ENCODE measurements around the gene TIGD1. TPM values are rescaled to one million over a fixed set of nuclear protein-coding genes. Genes with fewer than 3 reads are reported as not detected.
"Not testable (repeated sequence)": the region's sequence is repeated elsewhere in the genome, so short reads cannot be mapped to it uniquely, and the experiment has no call there.

Gene TIGD1
- total RNA-seq, 2 experiments from 2014 or later = 8.7 to 10.4 TPM

DNA sequence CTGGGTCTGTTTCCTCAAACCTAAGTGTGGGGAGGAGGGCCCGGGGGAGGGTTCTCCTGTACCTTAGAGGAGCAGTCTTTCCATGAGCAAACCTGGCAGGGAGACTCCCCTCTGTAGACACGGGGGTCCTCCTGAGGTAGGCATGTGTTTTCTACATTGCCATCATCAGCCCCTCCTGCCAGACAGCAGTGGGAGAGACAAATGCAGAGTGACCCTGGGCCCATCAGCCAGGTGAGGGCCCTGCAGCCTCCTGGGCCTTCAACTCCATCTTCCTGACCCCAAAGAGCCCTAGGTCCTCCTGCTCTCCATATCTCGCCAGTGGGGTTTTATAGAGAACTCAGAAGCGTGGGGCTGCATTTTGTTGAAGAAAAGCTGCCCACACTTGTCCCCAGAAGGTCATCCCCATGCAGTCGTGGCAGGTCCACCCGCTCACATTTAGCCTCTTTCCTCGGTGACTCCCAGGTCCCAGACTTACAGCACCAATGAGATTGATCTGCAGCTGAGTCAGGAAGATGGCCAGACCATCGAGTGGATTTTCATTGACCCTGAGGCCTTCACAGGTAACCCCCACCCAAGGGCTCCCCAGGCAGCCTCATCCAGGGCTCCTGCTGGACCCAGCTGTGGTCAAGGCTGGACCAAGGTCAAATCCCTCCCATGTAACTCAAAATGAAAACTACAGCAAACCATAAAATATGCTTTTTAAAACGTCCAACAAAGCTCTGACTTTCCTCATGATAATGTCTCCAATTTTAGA lies 8.2 kb downstream of the TIGD1 start:
- CTCF ChIA-PET = no interaction called here
- H3K27me3 Mint-ChIP-seq = peaks cover 5% of the 10 kb centered on the region
- no peaks in the 10 kb centered on the region for H3K9me3 Mint-ChIP-seq
- POLR2A ChIA-PET = no interaction called here
- H3K4me3 Mint-ChIP-seq = no peak overlapping the region
- peaks cover 10% of the 10 kb centered on the region for H3K36me3 Mint-ChIP-seq (ENCODE audit: low read depth)
- peaks cover 14% of the 10 kb centered on the region for H3K4me1 Mint-ChIP-seq
- no peak overlapping the region for H3K27ac Mint-ChIP-seq
- DNase-seq = no peak

DNA sequence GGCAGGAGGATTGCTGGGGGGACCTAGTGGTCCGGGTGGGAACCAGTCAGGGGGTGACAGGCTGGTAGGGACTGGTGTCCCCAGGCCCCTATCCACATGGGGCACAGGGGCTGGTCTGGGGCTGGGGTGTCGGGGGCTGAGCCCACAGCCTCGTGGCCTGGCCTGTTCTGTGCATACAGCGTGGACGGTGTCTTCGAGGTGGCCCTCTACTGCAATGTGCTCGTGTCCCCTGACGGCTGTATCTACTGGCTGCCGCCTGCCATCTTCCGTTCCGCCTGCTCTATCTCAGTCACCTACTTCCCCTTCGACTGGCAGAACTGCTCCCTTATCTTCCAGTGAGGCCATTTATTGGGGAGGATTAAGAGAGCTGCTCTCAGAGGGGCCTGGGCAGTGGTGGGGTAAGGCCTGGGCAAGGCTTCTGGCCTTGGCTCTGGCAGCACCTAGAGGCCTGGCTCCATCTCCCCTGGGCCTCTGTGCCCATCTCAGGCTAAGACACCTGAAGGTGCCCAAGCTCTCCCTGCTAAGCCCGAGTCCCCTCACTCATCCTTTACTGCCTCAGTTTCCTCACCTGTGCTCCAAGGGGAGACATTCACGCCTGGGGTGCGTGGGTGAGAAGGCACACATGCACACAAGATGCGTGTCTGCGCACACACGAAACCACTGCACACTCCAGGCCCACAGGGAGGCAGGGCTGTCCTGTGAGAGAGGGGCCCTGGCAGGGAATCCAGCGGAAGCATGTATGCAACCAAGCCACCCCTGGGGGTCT lies 9.0 kb downstream of the TIGD1 start:
- Mint-ChIP-seq H3K9me3 (peaks cover 6% of the 10 kb centered on the region), H3K4me1 (peaks cover 10% of the 10 kb centered on the region), H3K27me3 (peaks cover 5% of the 10 kb centered on the region), H3K4me3 (no peak overlapping the region), H3K27ac (no peak overlapping the region), H3K36me3 (ENCODE audit: low read depth) (peaks cover 6% of the 10 kb centered on the region)
- DNase-seq = no peak
- ChIA-PET CTCF (no interaction called here), POLR2A (no interaction called here)

DNA sequence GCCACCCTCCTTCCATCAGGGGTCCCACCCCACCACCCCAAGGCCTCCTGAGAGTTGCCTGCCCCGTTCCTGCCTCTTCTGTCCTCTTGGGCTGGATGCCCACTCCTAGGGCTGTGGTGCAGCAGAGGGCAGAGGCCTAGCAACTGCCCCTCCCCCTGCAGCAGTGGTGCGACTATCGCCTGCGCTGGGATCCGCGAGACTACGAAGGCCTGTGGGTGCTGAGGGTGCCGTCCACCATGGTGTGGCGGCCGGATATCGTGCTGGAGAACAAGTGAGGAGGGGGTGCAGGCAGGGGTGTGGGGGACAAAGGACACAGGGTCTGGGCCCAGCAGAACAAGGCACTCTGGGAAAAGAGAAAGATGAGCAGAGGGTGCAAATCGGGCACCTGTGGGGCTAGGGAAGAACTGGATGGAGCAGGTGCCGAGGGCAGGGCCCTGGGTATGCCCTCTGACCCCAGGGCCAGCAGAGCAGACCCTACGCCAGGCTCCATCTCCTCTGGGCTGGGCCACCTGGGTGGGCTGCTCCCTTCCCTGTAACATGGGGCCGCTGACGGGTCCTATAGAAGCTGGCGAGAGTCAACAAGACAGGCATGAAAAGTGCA lies 9.8 kb downstream of the TIGD1 start:
- POLR2A ChIA-PET = no interaction called here
- H3K27me3 Mint-ChIP-seq = peaks cover 5% of the 10 kb centered on the region
- H3K36me3 Mint-ChIP-seq (ENCODE audit: low read depth) = peaks cover 2% of the 10 kb centered on the region
- CTCF ChIA-PET = interaction anchor here (3.0 kb wide), 1 partner anchor 10 kb away, joined by 8 read pairs; the partner anchor contains the start of genes EIF4E2 and TIGD1
- no peak overlapping the region for H3K4me3 Mint-ChIP-seq
- H3K4me1 Mint-ChIP-seq = peaks cover 4% of the 10 kb centered on the region
- no peak for DNase-seq
- peaks cover 8% of the 10 kb centered on the region for H3K9me3 Mint-ChIP-seq
- H3K27ac Mint-ChIP-seq = no peak overlapping the region

DNA sequence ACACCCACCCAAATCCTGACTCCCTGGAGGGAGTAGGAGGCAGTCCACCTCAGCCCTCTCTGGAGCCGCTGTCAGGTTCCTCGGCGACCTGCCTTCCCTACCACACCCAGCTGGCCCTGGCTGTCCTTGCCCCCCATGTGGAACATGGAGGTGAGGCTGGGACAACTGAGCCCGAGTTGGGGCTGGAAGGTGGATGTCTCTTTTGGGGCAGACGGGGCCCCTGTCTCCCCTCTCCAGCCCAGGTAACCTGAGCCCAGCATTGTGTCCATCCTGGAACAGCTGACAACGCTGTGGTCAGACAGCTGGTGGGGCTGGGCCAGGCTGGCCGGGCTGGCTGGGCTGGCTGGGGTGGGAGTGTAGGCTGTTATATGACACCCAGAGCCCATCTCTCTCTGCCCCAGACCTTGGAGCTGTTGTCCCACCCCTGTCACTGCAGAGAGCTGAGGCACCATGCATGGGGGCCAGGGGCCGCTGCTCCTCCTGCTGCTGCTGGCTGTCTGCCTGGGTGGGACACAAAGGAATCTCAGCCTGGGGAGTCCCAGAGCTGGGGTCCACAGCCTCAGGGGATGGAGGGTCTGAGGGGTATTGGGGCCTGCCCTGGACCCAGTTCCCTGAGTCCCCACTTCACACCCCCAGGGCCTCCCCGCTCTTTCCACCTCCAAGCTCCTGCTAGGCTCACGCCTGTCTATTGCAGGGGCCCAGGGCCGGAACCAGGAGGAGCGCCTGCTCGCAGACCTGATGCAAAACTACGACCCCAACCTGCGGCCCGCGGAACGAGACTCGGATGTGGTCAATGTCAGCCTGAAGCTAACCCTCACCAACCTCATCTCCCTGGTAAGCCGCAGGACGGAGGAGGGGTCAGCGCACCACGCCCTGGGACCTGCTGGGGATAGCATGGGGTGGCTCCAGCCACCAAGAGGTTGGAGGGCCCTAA lies 10.8 kb downstream of the TIGD1 start, which contains the start of gene CHRNG:
CHRNG (plus strand) TSS at position 395 of the 934 bp plus-strand sequence; CDS start at position 451, 56 bp downstream.
- ChIA-PET CTCF (interaction anchor here (3.0 kb wide), 1 partner anchor 11 kb away, joined by 8 read pairs; the partner anchor contains the start of genes EIF4E2 and TIGD1), POLR2A (no interaction called here)
- Mint-ChIP-seq H3K27ac (no peak within 1 kb of the TSS), H3K36me3 (ENCODE audit: low read depth) (no peaks in the 10 kb centered on the region), H3K27me3 (peaks cover 5% of the 10 kb centered on the region), H3K4me1 (peaks cover 4% of the 10 kb centered on the region), H3K9me3 (peaks cover 8% of the 10 kb centered on the region), H3K4me3 (no peak within 1 kb of the TSS)
- no peak for DNase-seq

DNA sequence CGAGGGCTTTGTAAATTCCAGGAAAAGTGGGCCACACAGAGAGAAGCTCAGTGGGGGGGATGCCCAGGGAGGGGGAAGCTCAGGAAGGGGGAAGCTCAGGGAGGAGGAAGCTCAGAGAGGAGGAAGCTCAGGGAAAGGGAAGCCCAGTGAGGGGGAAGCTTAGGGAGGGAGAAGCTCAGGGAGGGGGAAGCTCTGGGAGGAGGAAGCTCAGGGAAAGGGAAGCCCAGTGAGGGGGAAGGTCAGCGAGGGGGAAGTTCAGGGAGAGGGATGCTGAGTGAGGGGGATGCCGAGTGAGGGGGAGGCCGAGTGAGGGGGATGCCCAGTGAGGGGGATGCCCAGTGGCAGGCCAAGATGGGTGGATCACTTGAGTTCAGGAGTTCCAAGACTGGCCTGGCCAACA lies 11.7 kb downstream of the TIGD1 start:
- peaks cover 8% of the 10 kb centered on the region for H3K9me3 Mint-ChIP-seq
- H3K4me3 Mint-ChIP-seq = no peak overlapping the region
- ChIA-PET CTCF (interaction anchor here (0.6 to 3.0 kb wide), 5 partner anchors 12 to 1501 kb away, joined by 3 to 8 read pairs (median 4); partner anchors contain the start of genes C2orf72, EIF4E2 and TIGD1), POLR2A (no interaction called here)
- no peak for DNase-seq
- H3K27me3 Mint-ChIP-seq = peaks cover 5% of the 10 kb centered on the region
- H3K27ac Mint-ChIP-seq = peak overlapping the region; percentile 58
- peaks cover 4% of the 10 kb centered on the region for H3K4me1 Mint-ChIP-seq
- H3K36me3 Mint-ChIP-seq (ENCODE audit: low read depth) = no peaks in the 10 kb centered on the region

DNA sequence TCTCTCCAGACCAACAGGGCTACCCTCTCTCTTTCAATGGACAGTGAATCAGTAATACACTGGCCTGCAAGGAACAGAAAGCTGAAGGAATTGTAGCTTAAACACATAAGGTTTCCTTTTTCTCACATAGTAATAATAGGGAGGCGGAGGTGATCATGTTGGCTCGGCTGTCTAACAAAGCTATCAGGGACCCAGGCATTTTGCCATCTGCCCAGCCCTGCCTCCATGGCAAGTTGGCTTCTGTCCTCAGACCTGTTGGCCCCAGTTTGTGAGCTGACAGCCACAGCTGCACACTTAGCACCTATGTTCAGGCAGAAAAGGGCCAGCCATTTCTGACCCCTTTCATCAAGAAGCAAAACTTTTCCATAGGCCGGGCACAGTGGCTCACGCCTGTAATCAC lies 12.9 kb downstream of the TIGD1 start:
- no peak overlapping the region for H3K27ac Mint-ChIP-seq
- DNase-seq = no peak
- ChIA-PET CTCF (interaction anchor here (3.0 kb wide), 1 partner anchor 13 kb away, joined by 8 read pairs; the partner anchor contains the start of genes EIF4E2 and TIGD1), POLR2A (no interaction called here)
- peaks cover 5% of the 10 kb centered on the region for H3K27me3 Mint-ChIP-seq
- no peaks in the 10 kb centered on the region for H3K36me3 Mint-ChIP-seq (ENCODE audit: low read depth)
- H3K4me1 Mint-ChIP-seq = peaks cover 4% of the 10 kb centered on the region
- no peak overlapping the region for H3K4me3 Mint-ChIP-seq
- peaks cover 8% of the 10 kb centered on the region for H3K9me3 Mint-ChIP-seq

DNA sequence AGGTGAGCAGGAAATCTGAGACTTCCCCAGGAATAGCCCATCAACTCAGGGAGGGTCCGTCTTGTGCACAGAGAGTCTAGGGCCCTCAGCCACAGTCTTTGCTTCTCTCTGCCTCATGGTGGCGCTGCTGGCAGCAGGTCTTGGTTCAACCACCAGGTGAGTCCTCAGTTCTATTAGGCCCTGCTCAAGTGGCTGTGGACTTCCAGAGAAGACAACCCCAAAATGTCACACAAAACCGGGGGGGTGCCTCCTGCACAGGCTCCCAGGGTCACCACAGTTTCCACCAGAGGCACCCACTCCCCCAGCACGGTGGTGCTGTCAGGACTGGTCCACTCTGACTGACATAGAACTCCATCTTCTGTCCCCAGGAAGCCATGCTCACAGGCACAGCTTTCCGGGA lies 13.3 kb downstream of the TIGD1 start:
- peaks cover 4% of the 10 kb centered on the region for H3K4me1 Mint-ChIP-seq
- no peak overlapping the region for H3K27ac Mint-ChIP-seq
- no peak overlapping the region for H3K4me3 Mint-ChIP-seq
- no peak for DNase-seq
- H3K27me3 Mint-ChIP-seq = peaks cover 5% of the 10 kb centered on the region
- no peaks in the 10 kb centered on the region for H3K36me3 Mint-ChIP-seq (ENCODE audit: low read depth)
- POLR2A ChIA-PET = no interaction called here
- H3K9me3 Mint-ChIP-seq = peaks cover 8% of the 10 kb centered on the region
- CTCF ChIA-PET = no interaction called here

DNA sequence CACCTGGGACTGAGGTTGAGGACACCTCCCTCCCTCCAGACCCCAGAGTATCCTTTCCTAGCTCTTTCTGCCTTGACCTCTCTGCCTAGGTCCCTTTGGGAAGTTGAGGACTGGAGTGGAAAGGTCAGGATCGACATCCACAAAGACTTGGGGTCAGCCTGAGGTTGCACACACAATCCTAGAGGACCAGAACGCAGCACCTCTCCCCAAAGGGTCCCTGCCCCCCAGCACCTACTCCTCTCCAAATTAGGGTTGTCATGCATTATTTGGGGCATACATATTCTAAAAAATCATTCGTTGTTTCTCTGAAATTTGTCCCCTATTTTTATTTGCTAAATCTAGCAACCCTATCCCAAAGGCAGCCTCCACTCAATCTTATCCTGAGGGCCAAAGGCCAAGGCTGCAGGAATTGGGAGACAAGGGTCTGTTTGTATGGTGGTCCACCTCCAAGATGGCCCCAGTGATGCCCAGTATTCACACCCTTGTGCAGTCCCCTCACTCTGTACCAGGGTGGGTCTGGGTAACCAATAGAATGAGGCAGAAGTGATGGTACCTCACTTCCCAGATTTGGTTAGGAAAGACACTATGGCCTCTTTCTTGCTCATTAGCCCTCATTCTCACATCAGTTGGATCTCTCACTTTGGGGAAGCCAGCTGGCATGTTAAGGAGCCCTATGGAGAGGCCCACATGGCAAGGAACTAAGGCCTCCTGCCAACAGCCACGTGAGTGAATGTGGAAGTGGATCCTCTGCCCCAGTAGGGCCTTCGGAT lies 14.4 kb downstream of the TIGD1 start:
- Mint-ChIP-seq H3K27me3 (peaks cover 5% of the 10 kb centered on the region), H3K9me3 (peaks cover 8% of the 10 kb centered on the region), H3K4me1 (peaks cover 4% of the 10 kb centered on the region), H3K27ac (no peak overlapping the region), H3K4me3 (no peak overlapping the region), H3K36me3 (ENCODE audit: low read depth) (no peaks in the 10 kb centered on the region)
- no peak for DNase-seq
- ChIA-PET CTCF (no interaction called here), POLR2A (no interaction called here)

DNA sequence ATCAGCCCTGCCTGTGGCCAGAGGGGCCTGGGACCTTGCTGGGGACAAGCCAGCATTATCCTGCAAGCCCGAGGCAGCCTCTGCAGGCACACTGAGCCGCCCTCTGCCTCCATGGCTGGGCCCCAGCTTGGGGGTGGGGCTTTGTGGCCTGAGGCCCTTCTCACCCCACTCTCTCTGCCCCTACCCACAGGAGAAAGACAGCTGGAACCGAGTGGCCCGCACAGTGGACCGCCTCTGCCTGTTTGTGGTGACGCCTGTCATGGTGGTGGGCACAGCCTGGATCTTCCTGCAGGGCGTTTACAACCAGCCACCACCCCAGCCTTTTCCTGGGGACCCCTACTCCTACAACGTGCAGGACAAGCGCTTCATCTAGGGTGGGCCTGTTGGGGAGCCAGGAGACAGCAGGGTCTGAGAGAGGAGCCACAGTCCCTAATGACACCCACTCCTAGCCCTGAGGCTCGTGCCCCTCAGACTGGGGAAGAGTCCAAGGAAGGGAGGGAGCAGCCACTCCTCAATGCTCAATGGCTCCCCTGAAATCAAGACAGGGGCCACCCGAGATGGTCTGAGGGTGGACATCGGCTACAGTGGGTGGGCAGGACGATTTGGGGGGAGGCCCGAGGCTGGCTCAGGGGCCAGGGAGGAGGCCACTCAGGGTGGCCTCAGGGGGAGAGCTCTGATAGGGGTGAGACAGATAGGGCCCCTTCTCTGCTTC lies 15.3 kb downstream of the TIGD1 start:
- peaks cover 8% of the 10 kb centered on the region for H3K9me3 Mint-ChIP-seq
- H3K36me3 Mint-ChIP-seq (ENCODE audit: low read depth) = no peaks in the 10 kb centered on the region
- H3K27ac Mint-ChIP-seq = no peak overlapping the region
- peaks cover 4% of the 10 kb centered on the region for H3K4me1 Mint-ChIP-seq
- no peak overlapping the region for H3K4me3 Mint-ChIP-seq
- CTCF ChIA-PET = interaction anchor here (1.5 kb wide), 1 partner anchor 10 kb away, joined by 3 read pairs; no protein-coding TSS in a partner anchor
- POLR2A ChIA-PET = no interaction called here
- no peak for DNase-seq
- H3K27me3 Mint-ChIP-seq = peaks cover 5% of the 10 kb centered on the region

DNA sequence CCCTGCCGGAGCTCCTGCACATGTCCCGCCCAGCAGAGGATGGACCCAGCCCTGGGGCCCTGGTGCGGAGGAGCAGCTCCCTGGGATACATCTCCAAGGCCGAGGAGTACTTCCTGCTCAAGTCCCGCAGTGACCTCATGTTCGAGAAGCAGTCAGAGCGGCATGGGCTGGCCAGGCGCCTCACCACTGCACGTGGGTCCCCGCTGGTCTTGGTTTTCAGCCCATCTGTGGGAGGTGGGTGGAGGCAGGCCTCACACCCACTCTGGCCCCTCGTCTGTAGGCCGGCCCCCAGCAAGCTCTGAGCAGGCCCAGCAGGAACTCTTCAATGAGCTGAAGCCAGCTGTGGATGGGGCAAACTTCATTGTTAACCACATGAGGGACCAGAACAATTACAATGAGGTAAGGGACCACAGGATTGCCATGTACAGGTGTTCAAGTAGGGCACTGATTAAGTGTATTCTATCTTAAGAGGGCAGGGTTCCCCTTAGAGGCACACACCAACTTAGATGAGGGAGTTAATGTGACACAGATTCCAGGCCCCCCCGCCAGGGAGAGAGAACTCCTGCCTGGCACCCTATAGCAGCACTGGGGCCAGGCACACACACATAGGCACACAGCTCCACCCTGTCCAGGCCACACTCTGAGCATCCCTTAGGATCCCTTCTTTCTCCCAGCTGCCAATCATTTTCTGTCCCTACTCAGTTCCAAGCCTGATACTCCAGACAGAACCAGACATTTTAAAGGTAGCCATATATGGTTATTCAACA lies 16.2 kb downstream of the TIGD1 start:
- no peak overlapping the region for H3K27ac Mint-ChIP-seq
- CTCF ChIA-PET = interaction anchor here (1.5 kb wide), 1 partner anchor 11 kb away, joined by 3 read pairs; no protein-coding TSS in a partner anchor

DNA sequence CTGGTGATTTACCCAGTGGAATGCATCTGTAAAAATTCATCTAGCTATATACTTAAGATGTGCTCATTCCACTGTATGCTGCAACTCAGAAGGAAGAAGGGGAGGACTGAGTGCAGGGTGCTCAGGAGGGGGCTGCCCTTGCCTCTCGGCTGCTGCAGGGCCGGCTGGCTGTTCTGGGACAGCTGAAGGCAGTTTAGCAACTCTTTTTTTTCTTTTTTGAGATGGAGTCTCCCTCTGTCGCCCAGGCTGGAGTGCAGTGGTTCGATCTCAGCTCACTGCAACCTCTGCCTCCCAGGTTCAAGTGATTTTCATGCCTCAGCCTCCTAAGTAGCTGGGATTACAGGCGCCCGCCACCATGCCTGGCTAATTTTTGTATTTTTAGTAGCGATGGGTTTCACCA lies 17.5 kb downstream of the TIGD1 start:
- H3K4me3 Mint-ChIP-seq; H3K27ac Mint-ChIP-seq; H3K36me3 Mint-ChIP-seq (ENCODE audit: low read depth); H3K27me3 Mint-ChIP-seq; POLR2A ChIA-PET; CTCF ChIA-PET; DNase-seq; H3K9me3 Mint-ChIP-seq: not testable (repeated sequence)
- H3K4me1 Mint-ChIP-seq = peaks cover 12% of the 10 kb centered on the region

More for the DNA sequence above, 16.2 kb downstream of the TIGD1 start:
- POLR2A ChIA-PET = no interaction called here
- H3K4me1 Mint-ChIP-seq = peaks cover 6% of the 10 kb centered on the region
- DNase-seq = no peak
- no peak overlapping the region for H3K4me3 Mint-ChIP-seq
- H3K36me3 Mint-ChIP-seq (ENCODE audit: low read depth) = no peaks in the 10 kb centered on the region
- H3K9me3 Mint-ChIP-seq = peaks cover 8% of the 10 kb centered on the region
- H3K27me3 Mint-ChIP-seq = peaks cover 5% of the 10 kb centered on the region
